Measurements from ENCODE around the gene EEFSEC.

- TF ChIP-seq CTCF (conservative IDR thresholded peaks at IDR 0.05; ENCODE audit: low read depth, low read length) = no peak
- TF ChIP-seq EZH2 (IDR thresholded peaks at IDR 0.05; ENCODE audit: low read length, unreplicated experiment) = no peak
Measured at GRCh38 chr3:128167646-128167972, 14.3 kb downstream of the EEFSEC start.

Data from PC-3 (cell line).